GF-D8 (cell line): ENCODE measurements around the gene DENR.
A peak's percentile ranks its signal among the peaks of the same experiment; 100 is the strongest.
"Not testable (repeated sequence)": the region's sequence is repeated elsewhere in the genome, so short reads cannot be mapped to it uniquely, and the experiment has no call there.

Source experiments
- DNase-seq: peaks from one replicate; lab custom pipeline; 2025; lab: John Stamatoyannopoulos, UW

Gene DENR

DNA sequence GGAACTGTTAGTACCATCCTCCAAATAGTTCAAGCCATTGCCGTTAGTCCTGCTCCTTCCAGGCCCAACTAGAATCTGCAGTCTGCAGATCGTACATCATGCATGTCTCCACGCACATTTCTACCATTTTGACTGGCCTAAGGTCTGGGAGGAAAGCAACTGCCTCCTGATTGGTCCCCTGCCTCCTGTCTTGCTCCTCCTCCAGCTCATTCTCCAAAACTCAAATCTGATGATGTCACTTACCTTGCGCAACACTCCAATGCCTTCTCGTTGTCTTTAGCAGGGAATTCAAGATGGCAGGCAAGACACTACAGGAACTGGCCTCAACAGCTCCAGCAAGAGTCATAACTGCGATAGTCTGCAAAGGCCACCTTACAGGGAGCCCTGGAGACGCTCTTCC, 12.3 kb upstream of the DENR start:
- no peak for DNase-seq

DNA sequence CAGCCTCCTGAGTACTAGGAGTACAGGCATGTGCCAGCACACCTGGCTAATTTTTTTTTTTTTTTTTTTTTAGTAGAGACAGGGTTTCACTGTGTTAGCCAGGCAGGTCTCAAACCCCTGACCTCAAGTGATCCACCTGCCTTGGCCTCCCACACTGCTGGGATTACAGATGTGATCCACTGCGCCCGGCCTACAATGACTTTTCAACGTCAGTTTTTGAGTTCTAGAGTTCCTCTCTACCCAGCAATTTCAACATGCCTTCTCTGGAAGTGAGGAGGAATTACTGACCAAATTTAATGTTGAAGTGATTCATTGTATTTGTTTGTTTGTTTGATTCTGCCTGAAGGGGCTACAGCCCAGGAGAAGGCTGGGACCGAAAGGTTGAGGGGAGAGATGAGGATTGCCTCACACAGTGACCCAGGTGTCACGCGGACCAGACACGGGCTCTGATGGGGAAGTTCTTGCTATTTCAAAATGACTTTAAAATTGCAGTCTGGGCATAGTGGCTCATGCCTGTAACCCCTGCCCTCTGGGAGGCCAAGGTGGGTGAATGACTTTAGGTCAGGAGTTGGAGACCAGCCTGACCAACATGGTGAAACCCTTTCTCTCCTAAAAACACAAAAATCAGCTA, 8.6 kb upstream of the DENR start:
- peak; percentile 28 for DNase-seq

DNA sequence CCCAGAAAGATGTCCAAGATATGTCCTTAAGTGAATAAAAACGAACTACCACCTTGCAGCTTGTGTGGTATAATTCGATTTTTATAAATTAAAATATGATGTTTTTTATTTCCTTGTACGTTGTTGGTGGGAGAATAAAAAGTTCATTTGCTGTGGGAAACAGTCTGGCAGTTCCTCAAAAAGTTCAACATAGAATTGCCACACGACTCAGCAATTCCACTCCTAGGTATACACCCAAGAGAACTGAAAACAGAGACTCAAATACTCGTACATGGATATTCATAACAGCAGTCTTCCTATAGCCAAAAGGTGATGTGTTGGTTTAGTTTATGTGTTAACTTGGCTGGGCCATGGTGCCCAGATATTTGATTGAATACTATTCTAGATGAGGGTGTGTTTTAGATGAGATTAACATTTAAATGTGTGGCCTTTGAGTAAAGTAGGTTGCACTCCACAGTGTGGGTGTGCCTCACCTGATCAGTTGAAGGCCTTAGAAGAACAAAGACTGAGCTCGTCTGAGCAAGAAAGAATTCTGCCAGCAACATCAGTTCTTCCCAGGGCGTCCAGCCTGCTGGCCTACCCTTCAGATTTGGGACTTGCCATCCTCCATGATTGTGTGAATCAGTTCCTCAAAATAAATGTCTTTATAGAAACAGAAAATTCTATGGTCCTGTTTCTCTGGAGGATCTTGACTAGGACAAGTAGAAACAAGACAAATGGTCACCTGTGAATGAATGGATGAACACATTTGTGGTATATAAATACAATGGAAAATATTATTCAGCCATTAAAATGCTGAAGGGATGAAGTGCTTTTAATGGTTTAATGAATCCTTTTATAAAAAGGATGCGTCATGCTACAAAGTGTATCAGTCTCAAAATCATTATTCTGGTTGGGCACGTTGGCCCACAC, 5.1 kb upstream of the DENR start:
- no peak for DNase-seq

DNA sequence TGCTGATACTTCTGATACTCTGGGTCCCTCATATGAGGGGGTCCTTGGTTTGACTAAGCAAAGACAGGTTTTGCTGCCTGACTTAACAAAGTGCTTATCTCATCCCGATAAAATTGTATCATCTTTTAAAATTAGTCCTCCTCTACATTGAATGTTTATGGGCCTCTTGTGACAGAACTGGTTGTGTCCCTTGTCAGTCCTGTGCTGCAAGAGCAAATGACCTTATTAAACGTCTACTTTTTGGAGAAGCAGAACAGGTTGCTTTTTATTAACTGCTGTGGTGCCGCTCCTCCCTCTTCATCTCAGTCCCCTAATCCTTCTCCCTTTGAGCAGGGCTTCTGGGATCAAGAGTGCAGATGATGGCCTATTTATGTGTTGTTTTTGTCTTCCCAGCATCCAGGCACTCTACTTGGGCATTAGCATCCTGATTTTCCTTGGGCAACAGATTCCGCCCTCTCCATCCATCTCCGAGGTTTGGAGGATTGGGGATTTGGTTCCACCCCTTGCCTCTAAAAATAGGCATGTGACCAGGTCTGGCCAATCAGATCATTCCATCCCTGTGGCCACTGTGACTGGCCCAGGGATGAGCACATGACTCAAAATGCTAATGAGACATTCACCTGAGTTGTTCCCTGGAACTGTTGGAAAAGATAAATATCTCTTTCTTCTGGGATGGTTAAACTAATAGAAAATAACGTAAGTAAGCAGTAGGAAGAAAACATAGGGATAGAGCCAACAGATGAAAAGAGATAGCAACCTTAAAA, 2.9 kb upstream of the DENR start:
- no peak for DNase-seq

GRCh38 chr12:122750781-122751515, 1.7 kb upstream of the DENR start:
- not testable (repeated sequence) for DNase-seq

DNA sequence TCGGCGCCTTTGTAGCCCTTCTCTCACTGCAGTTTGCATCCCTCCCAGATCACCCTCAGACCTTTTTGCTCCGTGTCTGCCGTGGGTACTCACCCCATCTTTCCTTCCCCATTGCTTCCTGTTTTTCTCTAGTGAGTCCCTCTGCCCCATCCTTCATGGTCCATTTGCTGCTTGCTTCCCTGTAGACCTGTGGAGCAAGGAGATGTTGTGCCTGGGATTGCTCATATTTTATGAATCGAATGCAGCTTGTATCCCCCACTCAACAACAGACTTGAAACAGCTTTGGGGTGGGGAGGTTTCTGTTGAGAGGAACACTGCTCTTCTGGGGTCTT, 661 bp downstream of the DENR start:
- no peak for DNase-seq

DNA sequence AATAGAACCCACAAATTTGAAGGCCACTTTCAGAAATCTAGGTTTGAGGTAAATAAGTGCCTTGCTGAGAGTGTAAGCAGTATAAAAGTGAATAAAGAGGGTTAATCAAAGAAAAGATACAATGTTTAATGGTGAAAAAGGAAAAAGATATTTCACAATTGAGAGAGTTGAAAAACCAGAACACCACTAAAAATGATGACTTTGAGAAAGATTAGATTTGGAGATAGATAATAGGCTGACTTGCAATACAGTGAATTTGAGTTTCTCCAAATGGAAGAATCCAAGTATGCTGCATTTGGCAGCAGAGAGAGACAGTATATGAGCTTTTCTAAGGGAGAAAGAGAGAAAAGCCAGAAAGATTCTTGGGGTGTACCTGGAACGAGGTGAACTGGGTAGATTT, 2.2 kb downstream of the DENR start:
- no peak for DNase-seq

- no peak for DNase-seq
Observed at GRCh38 chr12:122757568-122757967, 4.9 kb downstream of the DENR start.

GRCh38 chr12:122785503-122785902, 32.9 kb downstream of the DENR start:
- no peak for DNase-seq

DNA sequence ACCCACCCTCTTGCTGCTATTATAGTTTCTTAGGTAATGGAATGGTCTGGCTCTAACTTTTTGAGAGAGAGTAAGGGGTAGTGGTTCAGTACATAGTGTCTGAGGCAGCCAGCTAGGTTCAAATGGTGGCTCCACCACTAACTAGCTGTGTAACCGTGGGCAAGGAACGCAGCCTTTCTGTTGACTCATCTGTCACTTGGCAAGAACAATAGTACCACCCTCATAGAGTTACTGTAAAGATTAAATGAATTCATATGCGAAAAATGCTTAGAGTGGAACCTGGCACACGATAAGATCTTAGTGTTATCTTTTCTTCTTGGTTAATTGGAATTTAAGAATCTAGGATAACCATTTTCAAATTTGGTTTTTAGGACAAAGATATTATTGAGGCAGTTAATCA, 35.8 kb downstream of the DENR start:
- no peak for DNase-seq

DNA sequence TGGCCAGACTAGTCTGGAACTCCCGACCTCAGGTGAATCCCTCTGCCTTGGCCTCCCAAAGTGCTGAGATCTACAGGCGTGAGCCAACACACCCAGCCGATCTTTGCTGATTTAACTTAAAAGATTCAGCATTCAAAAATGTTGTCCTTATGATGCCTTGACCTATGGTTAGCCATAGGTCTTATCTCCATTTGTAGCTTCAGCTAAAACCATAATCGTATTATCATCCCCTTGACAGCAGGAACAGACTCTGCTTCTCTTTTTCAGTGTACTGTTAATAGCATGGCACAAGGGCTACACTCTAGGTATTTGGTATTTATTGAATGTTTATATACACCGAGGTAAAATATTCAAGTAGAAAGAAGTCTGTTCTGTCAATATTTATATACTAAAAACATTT, 37.0 kb downstream of the DENR start:
- DNase-seq, result no peak

GRCh38 chr12:122790393-122791075, 37.9 kb downstream of the DENR start:
- no peak for DNase-seq

GRCh38 chr12:122793685-122794106, 41.1 kb downstream of the DENR start:
- no peak for DNase-seq

- no peak for DNase-seq
Observed at GRCh38 chr12:122795807-122796206, 43.2 kb downstream of the DENR start.

DNA sequence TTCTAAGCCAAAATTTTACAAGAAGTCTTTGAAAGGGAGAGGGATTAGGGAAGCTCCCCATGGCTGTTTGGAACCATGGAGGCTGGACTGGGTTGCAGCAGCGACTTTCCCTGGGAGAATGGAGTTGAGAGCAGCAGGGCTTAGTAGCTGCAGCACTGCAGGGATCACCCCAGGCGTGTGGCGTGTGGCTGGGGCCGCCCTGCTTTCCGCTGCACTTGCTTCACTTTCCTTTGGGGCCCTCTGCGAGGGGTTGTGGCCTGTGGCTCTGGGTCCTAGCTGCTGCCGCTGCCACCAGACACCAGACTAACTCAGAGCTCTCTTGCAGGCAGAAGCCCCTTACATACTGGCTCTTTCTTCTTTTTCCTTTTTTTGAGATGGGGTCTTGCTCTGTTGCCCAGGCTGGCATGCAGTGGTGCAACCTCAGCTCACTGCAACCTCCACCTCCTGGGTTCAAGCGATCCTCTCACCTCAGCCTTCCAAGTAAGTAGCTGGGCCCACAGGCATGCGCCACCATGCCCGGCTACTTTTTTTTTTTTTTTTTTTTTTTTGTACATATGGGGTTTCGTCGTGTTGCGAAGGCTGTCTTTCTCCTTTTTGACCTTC, 47.1 kb downstream of the DENR start:
- no peak for DNase-seq

DNA sequence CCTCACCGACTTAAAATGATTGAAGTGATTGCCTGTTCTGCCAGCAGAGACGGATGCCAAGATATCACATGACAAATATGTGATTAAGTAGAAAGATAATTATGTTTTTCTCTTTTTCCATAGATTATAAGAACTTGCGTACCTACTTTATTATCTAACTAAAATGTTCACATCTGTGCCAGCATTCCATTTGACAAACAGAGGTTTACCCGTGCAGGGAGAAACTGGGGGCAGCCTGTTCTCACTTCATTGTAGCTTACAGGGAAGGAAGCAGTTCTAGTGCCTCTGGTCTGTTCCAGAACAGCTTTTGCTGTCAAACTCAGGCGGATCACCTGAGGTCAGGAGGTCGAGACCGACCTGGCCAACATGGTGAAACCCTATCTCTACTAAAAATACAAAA, 51.3 kb downstream of the DENR start:
- DNase-seq, result no peak

DNA sequence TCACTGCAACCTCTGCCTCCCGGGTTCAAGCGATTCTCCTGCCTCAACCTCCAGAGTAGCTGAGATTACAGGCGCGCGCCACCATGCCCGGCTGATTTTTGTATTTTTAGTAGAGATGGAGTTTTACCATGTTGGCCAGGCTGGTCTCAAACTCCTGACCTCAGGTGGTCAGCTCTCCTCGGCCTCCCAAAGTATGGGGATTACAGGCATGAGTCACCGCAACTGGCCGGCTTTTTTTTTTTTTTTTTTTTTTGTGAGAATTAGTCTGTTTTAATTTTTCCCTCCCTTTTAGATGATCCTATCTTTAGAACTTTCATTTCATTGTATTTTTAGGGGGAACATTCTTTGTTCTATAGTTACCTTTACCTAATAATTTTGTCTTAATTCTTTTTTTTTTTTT, 52.3 kb downstream of the DENR start:
- not testable (repeated sequence) for DNase-seq

DNA sequence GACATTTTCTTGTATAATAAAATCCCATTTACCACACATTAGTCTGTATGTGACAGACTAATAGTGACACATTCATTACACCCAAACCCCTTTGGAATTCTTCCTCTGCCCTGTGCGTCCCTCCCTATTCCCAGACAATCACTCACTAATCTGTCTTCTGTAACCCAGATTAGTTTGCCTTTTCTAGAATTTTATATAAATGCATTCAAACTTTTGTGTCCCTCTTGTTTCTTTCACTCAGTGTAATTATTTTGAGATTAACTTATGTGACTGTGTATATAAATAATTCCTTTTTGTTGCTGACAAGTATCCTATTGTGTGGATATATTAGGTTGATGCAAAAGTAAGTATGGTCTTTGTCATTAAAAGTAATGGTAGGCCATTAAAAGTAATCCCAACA, 55.0 kb downstream of the DENR start:
- DNase-seq, result no peak

DNA sequence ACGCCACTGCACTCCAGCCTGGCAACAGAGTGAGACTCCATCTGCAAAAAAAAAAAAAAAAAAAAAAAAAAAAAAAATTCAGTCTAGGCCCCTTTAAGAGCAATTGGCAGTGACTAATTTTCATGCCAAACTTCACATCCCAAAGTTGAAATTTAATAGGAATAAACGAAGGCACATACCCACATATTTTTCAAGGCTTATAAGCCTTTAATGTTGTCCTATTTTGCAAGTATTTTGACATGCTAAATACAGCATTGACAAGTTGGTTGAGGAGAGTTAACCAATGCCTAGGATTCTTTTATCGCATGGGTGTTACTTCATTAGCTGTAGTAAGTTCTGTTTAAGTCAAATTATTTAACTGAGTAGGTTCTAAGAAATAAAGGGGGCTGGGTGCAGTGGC, 59.2 kb downstream of the DENR start:
- no peak for DNase-seq

GRCh38 chr12:122813310-122813713, 60.7 kb downstream of the DENR start:
- DNase-seq, result peak; percentile 42

DNA sequence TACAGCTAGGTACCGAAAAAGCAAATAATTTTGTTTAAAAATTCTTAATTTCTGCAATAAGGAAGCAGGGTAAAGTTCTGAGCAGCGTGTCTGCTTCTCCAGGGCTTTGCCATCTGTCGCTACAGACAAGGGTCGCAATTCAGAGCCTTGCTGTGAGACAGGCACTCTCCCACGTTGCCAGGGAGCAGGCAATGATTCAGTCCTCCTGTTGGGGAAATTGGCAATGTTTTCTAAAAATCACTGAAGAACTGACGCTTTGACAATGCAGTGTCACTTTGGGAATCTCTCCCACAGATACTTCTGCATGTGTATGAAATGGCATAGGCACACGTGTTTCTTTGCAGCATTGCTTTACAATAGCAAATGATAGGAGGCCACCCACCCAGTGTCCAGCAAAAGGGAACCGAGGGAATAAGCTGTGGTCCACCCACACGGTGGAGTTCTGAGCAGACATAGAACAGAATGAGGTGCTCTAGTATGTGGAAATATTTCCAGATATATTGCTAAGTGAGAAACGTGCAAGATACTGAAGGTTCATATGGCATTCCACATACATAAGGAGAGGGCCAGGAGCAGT, 66.7 kb downstream of the DENR start:
- DNase-seq, result no peak
